Spleen (tissue), 11 donors: ENCODE data around the gene RBMS3. TPM values are rescaled to one million over a fixed set of nuclear protein-coding genes. Genes with fewer than 3 reads are reported as not detected.
A peak's percentile ranks its signal among the peaks of the same experiment; 100 is the strongest.

Source experiments
- DNase-seq: peaks from one replicate; pipeline ENCODE4 v3.0.0-alpha.2; 2020
- H3K27ac ChIP-seq, 8 donors: fragments of 200-600 bp; sonication (generic) in 7 of 8; 1 replicate in 4 of 8; 2 replicates in 4 of 8; pipeline versions ENCODE4 v1.5.0 to v1.8.0; 2016 to 2021; ENCODE audit warnings: inconsistent platforms in 4 of 8, mild to moderate bottlenecking in 4 of 8, moderate library complexity in 1 of 8
- H3K27me3 ChIP-seq, 7 donors: fragments of 200-600 bp; sonication (generic) in 6 of 7; replicated peaks in 1 of 7; 1 replicate in 4 of 7; 2 replicates in 3 of 7; pipeline versions ENCODE4 v1.5.0 to v1.8.0; 2016 to 2021; ENCODE audit warnings: inconsistent platforms in 3 of 7, mild to moderate bottlenecking in 1 of 7
- H3K36me3 ChIP-seq, 6 donors: fragments of 200-600 bp; sonication (generic) in 5 of 6; 1 replicate in 4 of 6; 2 replicates in 2 of 6; pipeline versions ENCODE4 v1.5.0 to v1.8.0; 2016 to 2021; ENCODE audit warnings: inconsistent platforms in 2 of 6
- H3K4me1 ChIP-seq, 6 donors: fragments of 200-600 bp; sonication (generic) in 5 of 6; 1 replicate in 3 of 6; 2 replicates in 3 of 6; pipeline versions ENCODE4 v1.5.0 to v1.8.0; 2016 to 2021; ENCODE audit warnings: inconsistent platforms in 3 of 6
- H3K4me3 ChIP-seq, 8 donors: fragments of 200-600 bp; sonication (generic) in 7 of 8; 1 replicate in 4 of 8; 2 replicates in 4 of 8; pipeline versions ENCODE4 v1.5.0 to v1.8.0; 2016 to 2021; ENCODE audit warnings: inconsistent platforms in 4 of 8, mild to moderate bottlenecking in 4 of 8, moderate library complexity in 2 of 8
- H3K9me3 ChIP-seq, 8 donors: fragments of 200-600 bp; sonication (generic) in 7 of 8; 1 replicate in 4 of 8; 2 replicates in 4 of 8; pipeline versions ENCODE4 v1.5.0 to v1.8.0; 2016 to 2021; ENCODE audit warnings: inconsistent platforms in 4 of 8
- CTCF ChIP-seq, 11 experiments: fragments of 200-600 bp in 7 of 11; fragments of 450-650 bp in 4 of 11; sonication (generic) in 4 of 11; IDR thresholded peaks in 8 of 11; conservative IDR thresholded peaks in 3 of 11; 1 replicate in 7 of 11; 2 replicates in 4 of 11; pipeline versions ENCODE4 v1.4.0 to v1.8.0; 2016 to 2021; ENCODE audit warnings: antibody characterized with exemption in 11 of 11, inconsistent platforms in 4 of 11, mild to moderate bottlenecking in 1 of 11
- POLR2A ChIP-seq, 3 donors: fragments of 450-650 bp; IDR thresholded peaks; one replicate each; pipeline ENCODE4 v1.5.1; 2017; ENCODE audit warnings: antibody characterized with exemption in 3 of 3, mild to moderate bottlenecking in 1 of 3
- POLR2AphosphoS5 ChIP-seq, 3 donors: sonication (generic); formaldehyde crosslinking; IDR thresholded peaks; one replicate each; pipeline ENCODE4 v1.5.1; 2017; ENCODE audit warnings: antibody characterized with exemption in 3 of 3
- WGBS, 5 donors: extraction: QIAGEN DNeasy Blood & Tissue Kit in 3 of 5; methylation state at CpG; one replicate each; pipeline versions ENCODE4 v1.1.5 to v1.1.7; 2013 to 2018; 5-methylcytosine and 5-hydroxymethylcytosine counted together
- intact Hi-C: fragments of 100-400 bp; cut with DNase I; formaldehyde crosslinking; loops from one replicate; pipeline ENCODE4 v1.15.0; 2023; ENCODE audit warnings: low total_unique reads
- polyA plus RNA-seq, 3 donors: library from polyadenylated mRNA; stranded (reverse); fragments of 200-250 nt; gene quantifications; one replicate each; pipeline ENCODE4 v1.2.1, GENCODE V29; 2013
- total RNA-seq, 7 donors: library from RNA; depleted of rRNA in 3 of 7; stranded (reverse); fragments of >200 nt in 3 of 7; fragmentation: NEBNext Ultra II Directional in 4 of 7; extraction: Animal tissue kit (Norgen Biotek cat#: 25700) in 4 of 7; gene quantifications; one replicate each; pipeline versions ENCODE4 v1.1.0 to v1.2.1, GENCODE V29; 2016 to 2021
- donor health status: healthy with polysubstance abuse.
- donor health status: DM: no; HTN: no; CAD: no; lungs with moderate emphysema.
- donor health status: DM: no; HTN: no; CAD: no.
- donor health status: Bipolar disorder and iron deficiency.
- donor health status: healthy.
- donor health status: DM: no; HTN: no; CAD: no.
- donor health status: DM: yes; HTN: yes; CAD: no.

RBMS3 gene
- total and polyA plus RNA-seq, 10 donors, result 2.6 to 81.9 (median 52.5) TPM

- Histone ChIP-seq H3K27me3 (no peaks in the 10 kb centered on the region), H3K4me3 (peak overlapping the region; percentile 16 to 74 (median 40)), H3K27ac (peak overlapping the region; percentile 58 to 86 (median 78)), H3K36me3 (no peaks in the 10 kb centered on the region), H3K9me3 (no peaks in the 10 kb centered on the region), H3K4me1 (peaks cover 0 to 25% (median 9%) of the 10 kb centered on the region in 6 donors)
- WGBS, 5 donors, result 4 to 12% (median 8%) methylated on average over 18 of the region's 18 CpGs
- no peak for TF ChIP-seq POLR2A (IDR thresholded peaks at IDR 0.05)
- TF ChIP-seq POLR2AphosphoS5 (IDR thresholded peaks at IDR 0.05), result no peak
- no peak for TF ChIP-seq CTCF (IDR thresholded peaks at IDR 0.05 in 8 of 11, conservative IDR thresholded peaks at IDR 0.05 in 3 of 11)
- DNase-seq, result no peak
- intact Hi-C loops, result no loop called here
Measured at GRCh38 chr3:29281344-29282241, 722 bp downstream of the RBMS3 start.

GRCh38 chr3:29282427-29283230 is 1.8 kb downstream of the RBMS3 start:
- no peak for DNase-seq
- H3K4me3 ChIP-seq, result peak overlapping the region; percentile 16 to 74 (median 40)
- peaks cover 0 to 30% (median 9%) of the 10 kb centered on the region in 6 donors for H3K4me1 ChIP-seq
- 51 to 63% (median 53%) methylated on average over 13 of the region's 13 CpGs for WGBS, 5 donors
- no peaks in the 10 kb centered on the region for H3K36me3 ChIP-seq
- intact Hi-C loops, result no loop called here
- peak overlapping the region; percentile 20 to 86 (median 78) for H3K27ac ChIP-seq
- TF ChIP-seq POLR2AphosphoS5 (IDR thresholded peaks at IDR 0.05), result no peak
- no peak for TF ChIP-seq POLR2A (IDR thresholded peaks at IDR 0.05)
- TF ChIP-seq CTCF (IDR thresholded peaks at IDR 0.05 in 8 of 11, conservative IDR thresholded peaks at IDR 0.05 in 3 of 11), result no peak
- no peaks in the 10 kb centered on the region for H3K9me3 ChIP-seq
- no peaks in the 10 kb centered on the region for H3K27me3 ChIP-seq

- H3K36me3 ChIP-seq, result no peaks in the 10 kb centered on the region
- no peaks in the 10 kb centered on the region for H3K27me3 ChIP-seq
- H3K27ac ChIP-seq, result peak overlapping the region; percentile 20 to 86 (median 78)
- H3K4me3 ChIP-seq, result peak overlapping the region; percentile 16 to 74 (median 40)
- no peaks in the 10 kb centered on the region for H3K9me3 ChIP-seq
- intact Hi-C loops, result no loop called here
- H3K4me1 ChIP-seq, result peaks cover 0 to 30% (median 9%) of the 10 kb centered on the region in 6 donors
- 42 to 64% (median 57%) methylated on average over 4 of the region's 4 CpGs for WGBS, 5 donors
- TF ChIP-seq CTCF (IDR thresholded peaks at IDR 0.05 in 8 of 11, conservative IDR thresholded peaks at IDR 0.05 in 3 of 11), result no peak
- no peak for TF ChIP-seq POLR2AphosphoS5 (IDR thresholded peaks at IDR 0.05)
- no peak for TF ChIP-seq POLR2A (IDR thresholded peaks at IDR 0.05)
- no peak for DNase-seq
Measured at GRCh38 chr3:29283231-29284119, 2.6 kb downstream of the RBMS3 start.
